DOHH2 (cell line): ENCODE measurements around the gene TTC33.

ENCODE experiments used
- H3F3A ChIP-seq: fragments of 200-600 bp; sonication (generic), shearing (Covaris generic); 2 replicates; pipeline ENCODE4 v1.6.0; 2016; ENCODE audit warnings: antibody characterized with exemption, mild to moderate bottlenecking; ENCODE audit not compliant: control insufficient read depth, insufficient read depth
- H3K27ac ChIP-seq: fragments of 200-600 bp; sonication (generic); 2 replicates; pipeline ENCODE4 v1.5.1; 2014; ENCODE audit warnings: low read depth, mild to moderate bottlenecking, low read length, moderate library complexity
- H3K27me3 ChIP-seq: fragments of 200-600 bp; sonication (generic); 2 replicates; pipeline ENCODE4 v1.6.1; 2014; ENCODE audit warnings: mild to moderate bottlenecking, low read length, mixed read lengths; ENCODE audit not compliant: control insufficient read depth
- H3K36me3 ChIP-seq: fragments of 200-600 bp; sonication (generic); 2 replicates; pipeline ENCODE4 v1.6.1; 2014; ENCODE audit warnings: mild to moderate bottlenecking, low read length, moderate library complexity, mixed read lengths; ENCODE audit not compliant: control insufficient read depth
- H3K4me1 ChIP-seq: fragments of 200-600 bp; sonication (generic); 2 replicates; pipeline ENCODE4 v1.6.1; 2014; ENCODE audit warnings: mild to moderate bottlenecking, low read length, mixed read lengths; ENCODE audit not compliant: control insufficient read depth
- H3K4me2 ChIP-seq: fragments of 200-600 bp; sonication (generic); 2 replicates; pipeline ENCODE4 v1.6.0; 2014; ENCODE audit warnings: mild to moderate bottlenecking, low read length, moderate library complexity
- H3K4me3 ChIP-seq: fragments of 200-600 bp; sonication (generic); 2 replicates; pipeline ENCODE4 v1.5.1; 2014; ENCODE audit warnings: mild to moderate bottlenecking, low read length, mixed read lengths
- H3K79me2 ChIP-seq: fragments of 200-600 bp; sonication (generic); 2 replicates; pipeline ENCODE4 v1.6.1; 2014; ENCODE audit warnings: mild to moderate bottlenecking, low read length, mixed read lengths; ENCODE audit not compliant: control insufficient read depth
- H3K9me2 ChIP-seq: fragments of 200-600 bp; sonication (generic); replicated peaks from 2 replicates; pipeline ENCODE4 v1.6.1; 2014; ENCODE audit warnings: mild to moderate bottlenecking, low read length, mixed read lengths; ENCODE audit not compliant: control insufficient read depth
- H3K9me3 ChIP-seq: fragments of 200-600 bp; sonication (generic); 2 replicates; pipeline ENCODE4 v1.6.1; 2014; ENCODE audit warnings: antibody characterized with exemption, low read length, mixed read lengths; ENCODE audit not compliant: control insufficient read depth, insufficient read depth
- H4K20me1 ChIP-seq: fragments of 200-600 bp; sonication (generic); 2 replicates; pipeline ENCODE4 v1.6.0; 2014; ENCODE audit warnings: low read depth, mild to moderate bottlenecking, antibody characterized with exemption, low read length, moderate library complexity; ENCODE audit not compliant: control insufficient read depth, insufficient read depth
- EZH2phosphoT487 ChIP-seq: fragments of 200-600 bp; sonication (generic); IDR thresholded peaks from 2 replicates; pipeline ENCODE4 v1.6.1; 2017; ENCODE audit warnings: borderline replicate concordance, mild to moderate bottlenecking, antibody characterized with exemption, low read length, moderate library complexity, mixed read lengths
- TF ChIP-seq, protein P1 (sequence below): fragments of 200-600 bp; sonication (generic); IDR thresholded peaks from one replicate; pipeline ENCODE4 v1.5.1; 2014; ENCODE audit warnings: antibody characterized with exemption, mild to moderate bottlenecking, low read depth, low read length; ENCODE audit not compliant: poor library complexity, severe bottlenecking

The TTC33 gene

DNA sequence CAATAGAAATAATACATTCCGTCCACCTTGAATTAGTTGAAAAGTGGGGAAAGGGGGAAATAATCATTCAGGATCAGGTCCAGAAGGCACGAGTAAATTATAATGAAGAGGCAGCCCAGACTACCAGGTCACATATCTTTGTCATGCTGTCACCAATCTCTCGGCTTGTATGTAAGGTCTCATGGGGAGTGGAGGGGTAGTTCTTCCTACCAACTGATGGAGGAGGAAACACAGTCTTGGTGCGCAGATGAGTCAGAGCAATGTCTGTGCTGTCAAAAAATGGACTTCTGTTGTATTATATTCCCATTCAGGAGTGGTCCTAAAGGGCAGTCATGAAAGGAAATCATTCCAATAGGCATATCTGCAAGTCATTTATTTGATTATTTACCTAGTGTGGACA lies 240.3 kb downstream of the TTC33 start:
- H3K27ac ChIP-seq = no peak overlapping the region
- H3F3A ChIP-seq = no peaks in the 10 kb centered on the region
- H3K4me2 ChIP-seq = 0 out of 2 replicates have a peak overlapping the region, but pooled peaks have one; percentile 18
- H3K27me3 ChIP-seq = no peaks in the 10 kb centered on the region
- H4K20me1 ChIP-seq = no peaks in the 10 kb centered on the region
- H3K9me2 ChIP-seq = no peaks in the 10 kb centered on the region
- H3K4me3 ChIP-seq = no peak overlapping the region
- no peaks in the 10 kb centered on the region for H3K79me2 ChIP-seq
- no peak for TF ChIP-seq EZH2phosphoT487
- TF ChIP-seq, protein P1, sequence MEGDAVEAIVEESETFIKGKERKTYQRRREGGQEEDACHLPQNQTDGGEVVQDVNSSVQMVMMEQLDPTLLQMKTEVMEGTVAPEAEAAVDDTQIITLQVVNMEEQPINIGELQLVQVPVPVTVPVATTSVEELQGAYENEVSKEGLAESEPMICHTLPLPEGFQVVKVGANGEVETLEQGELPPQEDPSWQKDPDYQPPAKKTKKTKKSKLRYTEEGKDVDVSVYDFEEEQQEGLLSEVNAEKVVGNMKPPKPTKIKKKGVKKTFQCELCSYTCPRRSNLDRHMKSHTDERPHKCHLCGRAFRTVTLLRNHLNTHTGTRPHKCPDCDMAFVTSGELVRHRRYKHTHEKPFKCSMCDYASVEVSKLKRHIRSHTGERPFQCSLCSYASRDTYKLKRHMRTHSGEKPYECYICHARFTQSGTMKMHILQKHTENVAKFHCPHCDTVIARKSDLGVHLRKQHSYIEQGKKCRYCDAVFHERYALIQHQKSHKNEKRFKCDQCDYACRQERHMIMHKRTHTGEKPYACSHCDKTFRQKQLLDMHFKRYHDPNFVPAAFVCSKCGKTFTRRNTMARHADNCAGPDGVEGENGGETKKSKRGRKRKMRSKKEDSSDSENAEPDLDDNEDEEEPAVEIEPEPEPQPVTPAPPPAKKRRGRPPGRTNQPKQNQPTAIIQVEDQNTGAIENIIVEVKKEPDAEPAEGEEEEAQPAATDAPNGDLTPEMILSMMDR = no peak
- no peaks in the 10 kb centered on the region for H3K9me3 ChIP-seq
- H3K36me3 ChIP-seq = no peaks in the 10 kb centered on the region
- peaks cover 8% of the 10 kb centered on the region for H3K4me1 ChIP-seq

DNA sequence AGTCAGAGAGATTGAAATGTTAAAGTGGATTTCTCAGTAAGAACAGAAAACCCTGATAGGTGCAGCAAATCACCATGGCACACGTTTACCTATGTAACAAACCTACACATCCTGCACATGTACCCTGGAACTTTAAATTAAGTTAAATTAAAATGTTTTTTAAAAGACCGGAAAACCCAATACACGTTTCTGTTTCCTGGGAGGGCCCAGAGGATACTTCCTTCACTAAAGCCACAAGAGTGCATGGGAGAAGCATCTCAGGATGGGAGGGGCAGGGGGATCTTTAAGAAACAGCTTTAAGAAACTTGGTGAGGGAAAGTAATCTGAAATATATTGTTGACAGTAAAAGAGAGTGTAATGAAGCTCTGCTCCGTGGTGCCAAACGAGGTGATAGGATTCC lies 240.8 kb downstream of the TTC33 start:
- 0 out of 2 replicates have a peak overlapping the region, but pooled peaks have one; percentile 18 for H3K4me2 ChIP-seq

DNA sequence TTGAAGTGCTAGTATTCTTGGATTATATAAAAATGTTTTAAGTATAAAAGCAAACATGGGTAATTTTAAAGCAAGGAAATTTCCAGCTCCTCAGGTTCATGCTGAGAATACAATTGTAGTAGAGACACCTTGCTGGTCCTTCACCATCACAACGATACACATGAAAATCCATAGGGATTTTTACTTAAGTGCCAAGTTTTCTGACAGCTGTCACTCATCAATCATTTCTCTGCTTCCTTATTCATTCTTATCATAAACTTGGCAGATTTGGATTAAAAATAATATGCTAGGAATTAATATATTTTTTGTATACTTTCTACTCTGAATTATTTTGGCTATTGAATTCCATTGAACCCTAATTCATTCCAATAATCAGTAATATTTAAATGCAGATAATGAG lies 244.0 kb downstream of the TTC33 start:
- Histone ChIP-seq H3F3A (no peaks in the 10 kb centered on the region), H4K20me1 (no peaks in the 10 kb centered on the region), H3K27ac (no peak overlapping the region), H3K79me2 (no peaks in the 10 kb centered on the region), H3K4me1 (peaks cover 8% of the 10 kb centered on the region), H3K9me2 (no peaks in the 10 kb centered on the region), H3K27me3 (no peaks in the 10 kb centered on the region), H3K36me3 (no peaks in the 10 kb centered on the region), H3K9me3 (no peaks in the 10 kb centered on the region), H3K4me2 (no peak overlapping the region), H3K4me3 (no peak overlapping the region)
- TF ChIP-seq EZH2phosphoT487 = no peak
- TF ChIP-seq, protein P1 = no peak

More for the DNA sequence above, 240.8 kb downstream of the TTC33 start:
- Histone ChIP-seq H3K79me2 (no peaks in the 10 kb centered on the region), H4K20me1 (no peaks in the 10 kb centered on the region), H3K4me3 (no peak overlapping the region), H3K27me3 (no peaks in the 10 kb centered on the region), H3K4me1 (peaks cover 8% of the 10 kb centered on the region), H3K9me3 (no peaks in the 10 kb centered on the region), H3K27ac (no peak overlapping the region), H3K36me3 (no peaks in the 10 kb centered on the region), H3K9me2 (no peaks in the 10 kb centered on the region), H3F3A (no peaks in the 10 kb centered on the region)
- TF ChIP-seq EZH2phosphoT487 = no peak
- TF ChIP-seq, protein P1 = no peak

GRCh38 chr5:40507095-40507494 lies 248.7 kb downstream of the TTC33 start:
- Histone ChIP-seq H3K4me2 (no peak overlapping the region), H3K36me3 (no peaks in the 10 kb centered on the region), H4K20me1 (no peaks in the 10 kb centered on the region), H3K79me2 (no peaks in the 10 kb centered on the region), H3K4me3 (no peak overlapping the region), H3K27me3 (no peaks in the 10 kb centered on the region), H3K9me2 (no peaks in the 10 kb centered on the region), H3K4me1 (peaks cover 16% of the 10 kb centered on the region), H3K9me3 (no peaks in the 10 kb centered on the region), H3K27ac (no peak overlapping the region), H3F3A (no peaks in the 10 kb centered on the region)
- no peak for TF ChIP-seq EZH2phosphoT487
- TF ChIP-seq, protein P1 = no peak
